ENCODE measurements around the gene RCAN3.

Gene RCAN3

GRCh38 chr1:24472527-24473251, 29.9 kb upstream of the RCAN3 start:
- no peak for TF ChIP-seq ZNF565 (CRISPR knock-in tag; conservative IDR thresholded peaks at IDR 0.05; ENCODE audit: low read depth)
- TF ChIP-seq, protein P1, sequence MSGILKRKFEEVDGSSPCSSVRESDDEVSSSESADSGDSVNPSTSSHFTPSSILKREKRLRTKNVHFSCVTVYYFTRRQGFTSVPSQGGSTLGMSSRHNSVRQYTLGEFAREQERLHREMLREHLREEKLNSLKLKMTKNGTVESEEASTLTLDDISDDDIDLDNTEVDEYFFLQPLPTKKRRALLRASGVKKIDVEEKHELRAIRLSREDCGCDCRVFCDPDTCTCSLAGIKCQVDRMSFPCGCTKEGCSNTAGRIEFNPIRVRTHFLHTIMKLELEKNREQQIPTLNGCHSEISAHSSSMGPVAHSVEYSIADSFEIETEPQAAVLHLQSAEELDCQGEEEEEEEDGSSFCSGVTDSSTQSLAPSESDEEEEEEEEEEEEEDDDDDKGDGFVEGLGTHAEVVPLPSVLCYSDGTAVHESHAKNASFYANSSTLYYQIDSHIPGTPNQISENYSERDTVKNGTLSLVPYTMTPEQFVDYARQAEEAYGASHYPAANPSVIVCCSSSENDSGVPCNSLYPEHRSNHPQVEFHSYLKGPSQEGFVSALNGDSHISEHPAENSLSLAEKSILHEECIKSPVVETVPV (CRISPR knock-in tag; IDR thresholded peaks at IDR 0.05), result no peak
- TF ChIP-seq, protein P2, sequence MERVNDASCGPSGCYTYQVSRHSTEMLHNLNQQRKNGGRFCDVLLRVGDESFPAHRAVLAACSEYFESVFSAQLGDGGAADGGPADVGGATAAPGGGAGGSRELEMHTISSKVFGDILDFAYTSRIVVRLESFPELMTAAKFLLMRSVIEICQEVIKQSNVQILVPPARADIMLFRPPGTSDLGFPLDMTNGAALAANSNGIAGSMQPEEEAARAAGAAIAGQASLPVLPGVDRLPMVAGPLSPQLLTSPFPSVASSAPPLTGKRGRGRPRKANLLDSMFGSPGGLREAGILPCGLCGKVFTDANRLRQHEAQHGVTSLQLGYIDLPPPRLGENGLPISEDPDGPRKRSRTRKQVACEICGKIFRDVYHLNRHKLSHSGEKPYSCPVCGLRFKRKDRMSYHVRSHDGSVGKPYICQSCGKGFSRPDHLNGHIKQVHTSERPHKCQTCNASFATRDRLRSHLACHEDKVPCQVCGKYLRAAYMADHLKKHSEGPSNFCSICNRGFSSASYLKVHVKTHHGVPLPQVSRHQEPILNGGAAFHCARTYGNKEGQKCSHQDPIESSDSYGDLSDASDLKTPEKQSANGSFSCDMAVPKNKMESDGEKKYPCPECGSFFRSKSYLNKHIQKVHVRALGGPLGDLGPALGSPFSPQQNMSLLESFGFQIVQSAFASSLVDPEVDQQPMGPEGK (CRISPR knock-in tag; IDR thresholded peaks at IDR 0.05; ENCODE audit: borderline replicate concordance), result no peak
- TF ChIP-seq, protein P3, sequence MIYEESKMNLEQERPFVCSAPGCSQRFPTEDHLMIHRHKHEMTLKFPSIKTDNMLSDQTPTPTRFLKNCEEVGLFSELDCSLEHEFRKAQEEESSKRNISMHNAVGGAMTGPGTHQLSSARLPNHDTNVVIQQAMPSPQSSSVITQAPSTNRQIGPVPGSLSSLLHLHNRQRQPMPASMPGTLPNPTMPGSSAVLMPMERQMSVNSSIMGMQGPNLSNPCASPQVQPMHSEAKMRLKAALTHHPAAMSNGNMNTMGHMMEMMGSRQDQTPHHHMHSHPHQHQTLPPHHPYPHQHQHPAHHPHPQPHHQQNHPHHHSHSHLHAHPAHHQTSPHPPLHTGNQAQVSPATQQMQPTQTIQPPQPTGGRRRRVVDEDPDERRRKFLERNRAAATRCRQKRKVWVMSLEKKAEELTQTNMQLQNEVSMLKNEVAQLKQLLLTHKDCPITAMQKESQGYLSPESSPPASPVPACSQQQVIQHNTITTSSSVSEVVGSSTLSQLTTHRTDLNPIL (CRISPR knock-in tag; IDR thresholded peaks at IDR 0.05; ENCODE audit: low read depth), result no peak

GRCh38 chr1:24474193-24474592, 28.4 kb upstream of the RCAN3 start:
- no peak for ATAC-seq
- TF ChIP-seq ZFP3 (CRISPR knock-in tag; IDR thresholded peaks at IDR 0.05) (no peak), ARNTL (CRISPR knock-in tag; IDR thresholded peaks at IDR 0.05; ENCODE audit: borderline replicate concordance, low read depth) (no peak), GLIS3 (CRISPR knock-in tag; IDR thresholded peaks at IDR 0.05) (no peak), RARB (CRISPR knock-in tag; IDR thresholded peaks at IDR 0.05) (no peak), TCF4 (CRISPR knock-in tag; IDR thresholded peaks at IDR 0.05; ENCODE audit: borderline replicate concordance) (no peak), SNAI2 (CRISPR knock-in tag; IDR thresholded peaks at IDR 0.05) (no peak), POU6F1 (CRISPR knock-in tag; IDR thresholded peaks at IDR 0.05; ENCODE audit: borderline replicate concordance, low read depth) (no peak), BACH2 (CRISPR knock-in tag; IDR thresholded peaks at IDR 0.05; ENCODE audit: borderline replicate concordance) (no peak), PPARA (CRISPR knock-in tag; IDR thresholded peaks at IDR 0.05; ENCODE audit: borderline replicate concordance) (no peak)
- TF ChIP-seq, protein P2 (CRISPR knock-in tag; IDR thresholded peaks at IDR 0.05; ENCODE audit: borderline replicate concordance), result no peak
- TF ChIP-seq, protein P3 (CRISPR knock-in tag; IDR thresholded peaks at IDR 0.05; ENCODE audit: low read depth), result no peak

More at GRCh38 chr1:24472527-24473251, 29.9 kb upstream of the RCAN3 start:
- no peak for ATAC-seq

GRCh38 chr1:24475700-24476099, 26.9 kb upstream of the RCAN3 start:
- TF ChIP-seq ISL1 (CRISPR knock-in tag; IDR thresholded peaks at IDR 0.05) (no peak), TOX (CRISPR knock-in tag; IDR thresholded peaks at IDR 0.05; ENCODE audit: borderline replicate concordance) (no peak), PPARA (CRISPR knock-in tag; IDR thresholded peaks at IDR 0.05; ENCODE audit: borderline replicate concordance) (no peak), ZC3H10 (CRISPR knock-in tag; IDR thresholded peaks at IDR 0.05) (no peak), ZNF8 (CRISPR knock-in tag; IDR thresholded peaks at IDR 0.05) (no peak), POU6F1 (CRISPR knock-in tag; IDR thresholded peaks at IDR 0.05; ENCODE audit: borderline replicate concordance, low read depth) (no peak), SNAI2 (CRISPR knock-in tag; IDR thresholded peaks at IDR 0.05) (no peak), TCF4 (CRISPR knock-in tag; IDR thresholded peaks at IDR 0.05; ENCODE audit: borderline replicate concordance) (no peak)
- TF ChIP-seq, protein P2 (CRISPR knock-in tag; IDR thresholded peaks at IDR 0.05; ENCODE audit: borderline replicate concordance), result no peak
- TF ChIP-seq, protein P3 (CRISPR knock-in tag; IDR thresholded peaks at IDR 0.05; ENCODE audit: low read depth), result no peak
- ATAC-seq, result no peak
